ENCODE measurements around the gene MROH2B.

Gene MROH2B

GRCh38 chr5:40962207-40962955 is 108.8 kb downstream of the MROH2B start:
- DNase-seq = no peak

- no peak for DNase-seq
Measured at GRCh38 chr5:40960037-40960436, 111.1 kb downstream of the MROH2B start.

DNA sequence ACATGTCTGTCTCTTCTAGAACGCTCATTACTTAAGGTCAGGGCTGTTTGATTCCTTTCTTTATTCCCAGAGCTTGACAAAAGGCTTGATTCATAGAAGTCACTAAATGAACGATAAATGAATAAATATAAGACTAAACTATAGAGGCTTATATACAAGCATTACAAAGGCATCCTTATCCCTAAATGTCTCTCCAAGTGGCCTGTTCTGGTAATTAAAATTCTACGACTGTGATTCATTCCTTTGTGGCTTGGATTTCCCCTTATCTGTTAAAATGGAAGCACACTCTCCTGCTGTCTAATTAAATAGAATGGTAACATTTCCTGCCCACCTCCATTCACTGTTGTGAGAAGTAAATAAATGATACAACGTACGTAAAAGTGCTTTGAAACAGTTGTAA is 112.3 kb downstream of the MROH2B start:
- DNase-seq = no peak

- DNase-seq = no peak
Measured at GRCh38 chr5:40957048-40957447, 114.1 kb downstream of the MROH2B start.

GRCh38 chr5:40955313-40955712 is 115.8 kb downstream of the MROH2B start:
- DNase-seq = no peak

Measured in NK-92 treated with Interleukin-12 subunit alpha and Interleukin-12 subunit beta, amount 100 ng/mL, for 24 hours (cell line).